Endothelial cell of umbilical vein (primary cell): ENCODE data around the gene ZNF766.

Experiments
- CTCF ChIP-seq, 2 donors: IDR thresholded peaks; 1 replicate in 1 of 2; 2 replicates in 1 of 2; pipeline ENCODE4 v1.5.1; 2011; ENCODE audit warnings: low read length in 2 of 2, mild to moderate bottlenecking in 2 of 2, moderate library complexity in 2 of 2, control low read depth in 1 of 2, inconsistent platforms in 1 of 2, low read depth in 1 of 2; ENCODE audit not compliant: insufficient read depth in 1 of 2; ENCODE audit errors: extremely low read depth in 1 of 2
- EZH2 ChIP-seq: IDR thresholded peaks from 2 replicates; pipeline ENCODE4 v1.6.1; 2012; ENCODE audit warnings: borderline replicate concordance, low read depth, mild to moderate bottlenecking, moderate library complexity, low read length, inconsistent platforms; ENCODE audit not compliant: severe bottlenecking
- FOS ChIP-seq: IDR thresholded peaks from 2 replicates; pipeline ENCODE4 v1.6.1; 2011; ENCODE audit warnings: mild to moderate bottlenecking, low read length, moderate library complexity, borderline replicate concordance; ENCODE audit not compliant: insufficient read depth
- JUN ChIP-seq: IDR thresholded peaks from 2 replicates; pipeline ENCODE4 v1.6.1; 2011; ENCODE audit warnings: borderline replicate concordance, low read depth; ENCODE audit not compliant: insufficient read length, insufficient read depth

- TF ChIP-seq JUN (no peak), CTCF (IDR thresholded peaks at IDR 0.05; ENCODE audit: extremely low read depth in 1 of 2, insufficient read depth in 1 of 2, low read depth in 1 of 2, low read length in 2 of 2) (no peak), EZH2 (no peak), FOS (no peak)
Observed at GRCh38 chr19:52219611-52220010, 49.8 kb upstream of the ZNF766 start.
